Stimulated activated CD8-positive, alpha-beta memory T cell treated with anti-CD3 and anti-CD28 coated beads, Interleukin-15, amount 100 ng/mL, for 48 hours (primary cell): ENCODE results near the gene PCYT2.
"Not testable (repeated sequence)": the region's sequence is repeated elsewhere in the genome, so short reads cannot be mapped to it uniquely, and the experiment has no call there.

Experiments
- DNase-seq, 2 donors: peaks; one replicate each; pipeline ENCODE4 v3.0.0-alpha.2; 2020; ENCODE audit warnings: low read depth in 2 of 2

PCYT2 gene

GRCh38 chr17:81927653-81928543 lies 16.7 kb upstream of the PCYT2 start, which contains the start of gene MAFG:
MAFG (minus strand) TSS chr17:81927735; CDS start chr17:81923185, 4,550 bp downstream.
- peak; percentile 83 to 87 for DNase-seq

- no peak for DNase-seq
Measured at GRCh38 chr17:81927152-81927652, 16.0 kb upstream of the PCYT2 start.

GRCh38 chr17:81926451-81927151 lies 15.4 kb upstream of the PCYT2 start:
- DNase-seq = peak; percentile 43 to 54

- DNase-seq = no peak
Measured at GRCh38 chr17:81925860-81926450, 14.8 kb upstream of the PCYT2 start.

- DNase-seq = no peak
Measured at GRCh38 chr17:81924557-81925532, 13.6 kb upstream of the PCYT2 start.

GRCh38 chr17:81923302-81924260 lies 12.4 kb upstream of the PCYT2 start:
- no peak for DNase-seq

GRCh38 chr17:81922566-81923301 lies 11.5 kb upstream of the PCYT2 start:
- DNase-seq = no peak

- DNase-seq = no peak
Measured at GRCh38 chr17:81921996-81922565, 10.9 kb upstream of the PCYT2 start.

GRCh38 chr17:81921537-81921862 lies 10.3 kb upstream of the PCYT2 start:
- no peak for DNase-seq

- no peak for DNase-seq
Measured at GRCh38 chr17:81920612-81921536, 9.7 kb upstream of the PCYT2 start.

- no peak for DNase-seq
Measured at GRCh38 chr17:81918832-81919545, 7.8 kb upstream of the PCYT2 start.

- DNase-seq = not testable (repeated sequence)
Measured at GRCh38 chr17:81918333-81918669, 7.1 kb upstream of the PCYT2 start.

GRCh38 chr17:81917565-81918332 lies 6.5 kb upstream of the PCYT2 start, which contains the start of gene SIRT7:
SIRT7 (minus strand) TSS chr17:81918176; CDS start chr17:81918131, 45 bp downstream.
- DNase-seq = peak; percentile 59 to 75

GRCh38 chr17:81916234-81917001 lies 5.2 kb upstream of the PCYT2 start:
- no peak for DNase-seq

- no peak for DNase-seq
Measured at GRCh38 chr17:81915331-81915730, 4.1 kb upstream of the PCYT2 start.
